Smooth muscle cell (in vitro differentiated cells): ENCODE data around the gene SYMPK. TPM values are rescaled to one million over a fixed set of nuclear protein-coding genes. Genes with fewer than 3 reads are reported as not detected.

Experiments
- DNase-seq: peaks from one replicate; lab custom pipeline; 2025; ENCODE audit not compliant: unreplicated experiment; lab: John Stamatoyannopoulos, UW
- H2AFZ ChIP-seq: fragments of 200-600 bp; sonication (generic); 2 replicates; pipeline ENCODE4 v1.6.0; 2016; ENCODE audit warnings: antibody characterized with exemption, low read depth, mild to moderate bottlenecking
- H3F3A ChIP-seq: fragments of 200-600 bp; sonication (generic); 2 replicates; pipeline ENCODE4 v1.6.0; 2017; ENCODE audit warnings: antibody characterized with exemption, low read depth
- H3K27ac ChIP-seq: fragments of 200-600 bp; sonication (generic); 2 replicates; pipeline ENCODE4 v1.5.1; 2016; ENCODE audit warnings: low read depth, mild to moderate bottlenecking
- H3K27me3 ChIP-seq: fragments of 200-600 bp; sonication (generic); 2 replicates; pipeline ENCODE4 v1.6.1; 2016; ENCODE audit warnings: low read depth, mild to moderate bottlenecking
- H3K36me3 ChIP-seq: fragments of 200-600 bp; sonication (generic); 2 replicates; pipeline ENCODE4 v1.5.1; 2016; ENCODE audit warnings: low read depth
- H3K4me1 ChIP-seq: fragments of 200-600 bp; sonication (generic); 2 replicates; pipeline ENCODE4 v1.5.1; 2016; ENCODE audit warnings: low read depth
- H3K4me2 ChIP-seq: fragments of 200-600 bp; sonication (generic); 2 replicates; pipeline ENCODE4 v1.6.0; 2016; ENCODE audit warnings: mild to moderate bottlenecking
- H3K4me3 ChIP-seq: fragments of 200-600 bp; sonication (generic); 2 replicates; pipeline ENCODE4 v1.5.1; 2016; ENCODE audit warnings: mild to moderate bottlenecking
- H3K79me2 ChIP-seq: fragments of 200-600 bp; sonication (generic); 2 replicates; pipeline ENCODE4 v1.6.0; 2016; ENCODE audit warnings: low read depth, mild to moderate bottlenecking
- H3K9ac ChIP-seq: fragments of 200-600 bp; sonication (generic); 2 replicates; pipeline ENCODE4 v1.6.0; 2016; ENCODE audit warnings: low read depth
- H3K9me3 ChIP-seq: fragments of 200-600 bp; sonication (generic); replicated peaks from 2 replicates; pipeline ENCODE4 v1.5.1; 2016; ENCODE audit warnings: low read depth
- H4K20me1 ChIP-seq: fragments of 200-600 bp; sonication (generic); 2 replicates; pipeline ENCODE4 v1.6.0; 2016; ENCODE audit warnings: low read depth
- WGBS: methylation state at CpG from one replicate; pipeline ENCODE4 v1.1.7; 2016; ENCODE audit warnings: low lambda C conversion rate; 5-methylcytosine and 5-hydroxymethylcytosine counted together
- polyA plus RNA-seq: library from polyadenylated mRNA; unstranded; fragments of >200 nt; fragmentation: Nextera tagmentation; extraction: Ambion mirVana; gene quantifications from 2 replicates; pipeline ENCODE4 v1.2.1, GENCODE V29; 2016
- total RNA-seq: library from RNA; depleted of rRNA; stranded (reverse); fragments of >200 nt; gene quantifications from 2 replicates; pipeline ENCODE4 v1.2.3, GENCODE V29; 2014
- TF ChIP-seq, protein P1 (sequence below): fragments of 200-600 bp; sonication (generic); IDR thresholded peaks from 2 replicates; pipeline ENCODE4 v1.5.1; 2017; ENCODE audit warnings: borderline replicate concordance, mild to moderate bottlenecking, antibody characterized with exemption; ENCODE audit not compliant: insufficient read depth, poor library complexity, severe bottlenecking

Gene SYMPK
- total and polyA plus RNA-seq, 2 experiments from 2014 or later = 28.6 to 30.9 TPM

DNA sequence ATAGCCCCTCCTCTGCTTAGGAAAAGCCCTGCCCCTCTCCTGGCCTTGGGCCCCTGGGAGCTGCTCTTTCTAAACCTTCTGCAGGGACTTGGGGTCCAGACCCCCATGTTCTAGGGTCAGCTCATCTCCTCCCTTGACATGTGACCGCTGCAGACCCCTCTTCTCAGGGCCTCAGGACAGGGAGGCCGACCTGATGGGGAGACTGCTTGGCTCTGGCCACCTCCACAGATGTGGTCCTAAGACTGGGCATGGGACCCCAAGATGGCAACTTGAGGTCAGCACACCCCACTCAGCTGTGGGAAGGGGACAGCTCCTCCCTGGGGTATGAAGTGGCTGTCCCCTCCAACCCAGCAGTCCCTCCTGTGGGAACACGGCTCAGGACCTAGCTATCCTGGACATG, 90.0 kb downstream of the SYMPK start:
- TF ChIP-seq, protein P1, sequence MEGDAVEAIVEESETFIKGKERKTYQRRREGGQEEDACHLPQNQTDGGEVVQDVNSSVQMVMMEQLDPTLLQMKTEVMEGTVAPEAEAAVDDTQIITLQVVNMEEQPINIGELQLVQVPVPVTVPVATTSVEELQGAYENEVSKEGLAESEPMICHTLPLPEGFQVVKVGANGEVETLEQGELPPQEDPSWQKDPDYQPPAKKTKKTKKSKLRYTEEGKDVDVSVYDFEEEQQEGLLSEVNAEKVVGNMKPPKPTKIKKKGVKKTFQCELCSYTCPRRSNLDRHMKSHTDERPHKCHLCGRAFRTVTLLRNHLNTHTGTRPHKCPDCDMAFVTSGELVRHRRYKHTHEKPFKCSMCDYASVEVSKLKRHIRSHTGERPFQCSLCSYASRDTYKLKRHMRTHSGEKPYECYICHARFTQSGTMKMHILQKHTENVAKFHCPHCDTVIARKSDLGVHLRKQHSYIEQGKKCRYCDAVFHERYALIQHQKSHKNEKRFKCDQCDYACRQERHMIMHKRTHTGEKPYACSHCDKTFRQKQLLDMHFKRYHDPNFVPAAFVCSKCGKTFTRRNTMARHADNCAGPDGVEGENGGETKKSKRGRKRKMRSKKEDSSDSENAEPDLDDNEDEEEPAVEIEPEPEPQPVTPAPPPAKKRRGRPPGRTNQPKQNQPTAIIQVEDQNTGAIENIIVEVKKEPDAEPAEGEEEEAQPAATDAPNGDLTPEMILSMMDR = no peak
- no peak overlapping the region for H3K9ac ChIP-seq
- H3K4me2 ChIP-seq = no peak overlapping the region
- no peaks in the 10 kb centered on the region for H3K36me3 ChIP-seq
- no peak overlapping the region for H3K27ac ChIP-seq
- H3K79me2 ChIP-seq = no peaks in the 10 kb centered on the region
- no peaks in the 10 kb centered on the region for H3K4me1 ChIP-seq
- peaks cover 32% of the 10 kb centered on the region for H3F3A ChIP-seq
- 94% methylated on average over 3 of the region's 3 CpGs for WGBS
- H3K27me3 ChIP-seq = no peaks in the 10 kb centered on the region
- no peak overlapping the region for H3K4me3 ChIP-seq
- H3K9me3 ChIP-seq = no peaks in the 10 kb centered on the region
- H2AFZ ChIP-seq = no peak overlapping the region
- no peak for DNase-seq
- peaks cover 21% of the 10 kb centered on the region for H4K20me1 ChIP-seq

DNA sequence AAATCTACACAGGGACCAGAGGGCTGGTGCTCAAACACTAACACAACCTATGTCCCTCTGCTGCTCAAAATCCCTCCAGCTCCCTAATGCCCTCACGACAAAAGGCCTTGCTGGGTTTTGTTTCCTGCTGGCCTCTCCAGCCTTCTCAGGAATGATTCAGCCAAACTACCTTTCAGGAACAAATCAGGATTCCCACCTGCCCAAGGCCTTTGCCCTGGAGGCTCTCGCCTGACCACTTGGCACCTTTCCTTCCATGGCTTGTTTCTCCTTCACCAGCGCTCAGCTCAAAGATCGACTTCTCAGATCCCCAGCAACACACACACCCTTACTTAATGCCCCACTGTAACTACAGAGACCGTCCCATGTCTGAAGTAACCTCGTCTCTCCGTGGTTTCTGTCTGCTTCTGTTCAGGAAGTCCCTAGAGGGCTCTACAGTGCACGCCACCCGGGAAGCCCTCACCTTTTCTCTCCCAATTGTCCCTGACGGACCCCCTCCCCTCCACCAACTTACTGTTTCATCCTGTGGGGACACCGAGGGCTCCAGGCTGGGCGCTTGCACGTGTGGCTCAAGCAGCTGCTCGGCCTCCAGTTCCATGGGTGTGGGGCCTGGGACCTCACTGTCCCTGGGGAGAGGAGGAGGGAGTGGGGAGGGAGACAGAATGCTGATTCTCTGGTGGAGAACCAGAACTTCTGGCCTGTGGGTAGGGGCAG, 90.7 kb downstream of the SYMPK start:
- TF ChIP-seq, protein P1 = no peak
- DNase-seq = no peak
- Histone ChIP-seq H3K9ac (no peak overlapping the region), H3K4me1 (no peaks in the 10 kb centered on the region), H3K27me3 (no peaks in the 10 kb centered on the region), H3K4me3 (no peak overlapping the region), H3K27ac (no peak overlapping the region), H3K79me2 (peaks cover under 1% of the 10 kb centered on the region), H4K20me1 (peaks cover 16% of the 10 kb centered on the region), H3F3A (peaks cover 29% of the 10 kb centered on the region), H3K9me3 (no peaks in the 10 kb centered on the region), H3K36me3 (no peaks in the 10 kb centered on the region), H2AFZ (no peak overlapping the region), H3K4me2 (no peak overlapping the region)
- 89% methylated on average over 14 of the region's 14 CpGs for whole genome bisulfite sequencing

DNA sequence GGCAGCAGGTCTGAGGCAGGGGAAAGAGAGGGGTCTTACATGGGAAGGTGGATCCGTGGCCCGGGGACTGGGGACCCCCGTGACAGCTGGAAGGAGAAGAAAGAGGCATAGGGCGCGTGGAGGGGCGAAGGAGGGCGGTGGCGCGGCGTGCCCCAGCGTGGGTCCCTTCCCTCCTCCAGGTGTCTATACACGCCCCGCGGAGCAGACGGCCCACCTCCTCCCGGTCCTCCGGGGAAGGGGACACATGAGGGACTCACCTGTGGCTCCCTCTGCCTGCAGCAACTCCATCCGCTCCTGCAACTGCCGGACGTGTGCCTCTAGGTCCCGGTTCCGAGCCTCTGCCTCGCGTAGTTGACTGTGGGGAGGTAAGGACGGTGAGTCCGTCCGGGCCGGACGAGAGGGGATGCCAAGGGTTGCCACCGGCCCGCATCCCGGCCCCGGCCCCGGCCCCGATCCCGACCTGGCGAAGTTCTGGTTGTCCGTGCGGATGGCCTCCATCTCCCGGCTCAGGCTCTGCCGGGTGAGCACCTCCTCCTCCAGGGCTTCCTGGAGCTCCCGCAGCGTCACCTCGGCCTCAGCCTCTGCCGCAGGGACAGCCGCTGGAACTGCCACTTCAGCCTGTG, 91.5 kb downstream of the SYMPK start:
- no peak overlapping the region for H3K9ac ChIP-seq
- no peak for DNase-seq
- H3K4me3 ChIP-seq = no peak overlapping the region
- H3K9me3 ChIP-seq = no peaks in the 10 kb centered on the region
- H3K27ac ChIP-seq = no peak overlapping the region
- peak overlapping the region; percentile 92 for H3K4me2 ChIP-seq
- H3K4me1 ChIP-seq = peaks cover 8% of the 10 kb centered on the region
- peaks cover 16% of the 10 kb centered on the region for H4K20me1 ChIP-seq
- H3F3A ChIP-seq = peaks cover 22% of the 10 kb centered on the region
- WGBS = 92% methylated on average over 43 of the region's 46 CpGs
- no peaks in the 10 kb centered on the region for H3K27me3 ChIP-seq
- H2AFZ ChIP-seq = no peak overlapping the region
- TF ChIP-seq, protein P1 = no peak
- no peaks in the 10 kb centered on the region for H3K36me3 ChIP-seq
- peaks cover 8% of the 10 kb centered on the region for H3K79me2 ChIP-seq
